Effector memory CD8-positive, alpha-beta T cell (primary cell): ENCODE results near the gene SLC13A4.
"Not testable (repeated sequence)": the region's sequence is repeated elsewhere in the genome, so short reads cannot be mapped to it uniquely, and the experiment has no call there.

ENCODE experiments used
- ATAC-seq: fragments of 150-1000 bp; cut with Tn5 transposase; replicated peaks from 2 replicates; pipeline ENCODE4 v1.10.0; 2021; ENCODE audit warnings: mild to moderate bottlenecking, moderate library complexity
- DNase-seq, 3 experiments: peaks; one replicate each; pipeline ENCODE4 v3.0.0; 2021
- H3K27ac Mint-ChIP-seq, 2 donors: one replicate each; pipeline ENCODE4 v1.8.0; 2022; ENCODE audit warnings: mild to moderate bottlenecking in 2 of 2, mixed read lengths in 2 of 2, moderate library complexity in 2 of 2
- H3K27me3 Mint-ChIP-seq, 2 donors: one replicate each; pipeline ENCODE4 v1.8.0; 2022; ENCODE audit warnings: mixed read lengths in 2 of 2
- H3K36me3 Mint-ChIP-seq: one replicate; pipeline ENCODE4 v1.8.0; 2022; ENCODE audit warnings: mild to moderate bottlenecking, moderate library complexity, mixed read lengths; ENCODE audit not compliant: insufficient read depth
- H3K4me1 Mint-ChIP-seq, 2 donors: one replicate each; pipeline ENCODE4 v1.8.0; 2022; ENCODE audit warnings: low read depth in 2 of 2, mixed read lengths in 2 of 2
- H3K4me3 Mint-ChIP-seq, 2 donors: one replicate each; pipeline ENCODE4 v1.8.0; 2022; ENCODE audit warnings: mild to moderate bottlenecking in 2 of 2, mixed read lengths in 2 of 2, moderate library complexity in 2 of 2
- H3K9me3 Mint-ChIP-seq, 2 donors: one replicate each; pipeline ENCODE4 v1.8.0; 2022; ENCODE audit warnings: mixed read lengths in 2 of 2

Gene SLC13A4

GRCh38 chr7:135667626-135668025 is 60.4 kb downstream of the SLC13A4 start:
- H3K36me3 Mint-ChIP-seq, H3K27me3 Mint-ChIP-seq, DNase-seq, H3K4me3 Mint-ChIP-seq, H3K9me3 Mint-ChIP-seq, H3K27ac Mint-ChIP-seq, ATAC-seq: not testable (repeated sequence)
- peaks cover 18 to 54% of the 10 kb centered on the region in 2 donors for H3K4me1 Mint-ChIP-seq

DNA sequence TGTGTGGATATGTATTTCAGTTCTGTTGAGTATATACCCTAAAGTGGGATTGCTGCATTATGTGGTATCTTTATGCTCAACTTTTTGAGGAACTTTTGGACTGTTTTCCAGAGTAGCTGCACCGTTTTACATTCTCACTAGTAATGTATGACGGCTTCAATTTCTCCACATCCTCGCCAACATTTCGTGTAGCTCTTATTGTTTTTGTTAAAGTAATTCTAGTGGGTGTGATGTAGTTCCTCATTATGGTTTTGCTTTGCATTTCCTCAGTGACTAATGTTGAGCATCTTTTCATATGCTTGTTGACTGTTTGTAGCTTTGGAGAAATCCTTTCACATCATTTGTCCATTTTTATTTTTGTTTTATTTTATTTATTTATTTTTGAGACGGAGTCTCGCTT is 61.1 kb downstream of the SLC13A4 start:
- H3K27me3 Mint-ChIP-seq, result no peaks in the 10 kb centered on the region
- peaks cover 0 to 2% of the 10 kb centered on the region in 2 donors for H3K9me3 Mint-ChIP-seq
- H3K27ac Mint-ChIP-seq, result no peak overlapping the region
- DNase-seq (no peak), ATAC-seq (no peak)
- H3K36me3 Mint-ChIP-seq, result peaks cover 14% of the 10 kb centered on the region
- H3K4me3 Mint-ChIP-seq, result no peak overlapping the region
- H3K4me1 Mint-ChIP-seq, result peaks cover 22 to 56% of the 10 kb centered on the region in 2 donors

DNA sequence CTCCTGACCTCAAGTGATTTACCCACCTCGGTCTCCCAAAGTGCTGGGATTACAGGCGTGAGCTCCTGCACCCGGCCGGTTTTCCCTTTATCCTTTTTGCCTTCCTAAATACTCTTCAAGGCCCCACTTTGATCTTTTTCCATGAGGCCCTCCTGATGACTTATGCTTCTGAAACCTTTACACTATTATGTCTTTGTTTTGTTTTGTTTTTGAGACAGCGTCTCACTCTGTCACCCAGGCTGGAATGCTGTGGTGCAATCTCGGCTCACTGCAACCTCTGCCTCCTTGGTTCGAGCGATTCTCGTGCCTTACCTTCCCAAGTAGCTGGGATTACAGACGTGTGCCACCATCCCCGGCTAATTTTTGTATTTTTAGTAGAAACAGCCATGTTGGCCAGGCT is 61.8 kb downstream of the SLC13A4 start:
- Mint-ChIP-seq H3K4me3 (no peak overlapping the region), H3K9me3 (peaks cover 0 to 5% of the 10 kb centered on the region in 2 donors), H3K27ac (peak overlapping the region in 1 of 2 donors; percentile 38), H3K27me3 (no peaks in the 10 kb centered on the region), H3K36me3 (peaks cover 21% of the 10 kb centered on the region), H3K4me1 (peaks cover 25 to 61% of the 10 kb centered on the region in 2 donors)
- ATAC-seq (no peak), DNase-seq (no peak)

- Mint-ChIP-seq H3K36me3 (peaks cover 21% of the 10 kb centered on the region), H3K4me1 (peaks cover 23 to 56% of the 10 kb centered on the region in 2 donors), H3K27me3 (no peaks in the 10 kb centered on the region), H3K4me3 (no peak overlapping the region), H3K9me3 (peaks cover 0 to 5% of the 10 kb centered on the region in 2 donors), H3K27ac (peak overlapping the region; percentile 51 to 53)
- ATAC-seq (no peak), DNase-seq (no peak)
These were observed 62.9 kb downstream of the SLC13A4 start for GRCh38 chr7:135665042-135665441.

DNA sequence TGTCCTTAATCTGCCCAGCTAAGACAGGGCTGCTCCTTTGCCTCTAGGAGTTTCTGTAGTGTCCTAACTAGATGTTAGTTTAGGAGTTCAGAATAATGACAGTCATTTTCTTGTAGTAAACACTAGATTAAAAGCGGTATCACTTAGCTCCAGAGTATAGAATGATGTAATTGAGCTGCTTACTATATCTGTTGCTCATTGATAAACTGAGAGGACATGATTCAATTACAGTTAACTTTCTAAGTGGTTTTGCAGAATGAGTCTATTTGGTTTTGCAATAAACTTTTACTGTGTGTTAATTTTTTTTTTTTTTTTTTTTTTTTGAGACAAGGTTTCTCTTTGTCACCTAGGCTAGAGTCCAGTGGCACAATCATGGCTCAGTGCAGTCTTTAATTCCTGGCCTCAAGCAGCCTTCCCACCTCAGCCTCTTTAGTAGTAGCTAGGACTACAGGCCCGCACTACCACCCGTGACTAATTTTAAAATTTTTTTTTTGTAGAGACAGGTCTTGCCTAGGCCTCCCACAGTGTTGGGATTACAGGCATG is 63.9 kb downstream of the SLC13A4 start:
- ATAC-seq (no peak), DNase-seq (no peak)
- H3K4me3 Mint-ChIP-seq, result peak overlapping the region; percentile 87 to 93
- H3K36me3 Mint-ChIP-seq, result peaks cover 21% of the 10 kb centered on the region
- H3K4me1 Mint-ChIP-seq, result peaks cover 22 to 46% of the 10 kb centered on the region in 2 donors
- peaks cover 0 to 5% of the 10 kb centered on the region in 2 donors for H3K9me3 Mint-ChIP-seq
- H3K27me3 Mint-ChIP-seq, result no peaks in the 10 kb centered on the region
- H3K27ac Mint-ChIP-seq, result peak overlapping the region; percentile 65 to 77

DNA sequence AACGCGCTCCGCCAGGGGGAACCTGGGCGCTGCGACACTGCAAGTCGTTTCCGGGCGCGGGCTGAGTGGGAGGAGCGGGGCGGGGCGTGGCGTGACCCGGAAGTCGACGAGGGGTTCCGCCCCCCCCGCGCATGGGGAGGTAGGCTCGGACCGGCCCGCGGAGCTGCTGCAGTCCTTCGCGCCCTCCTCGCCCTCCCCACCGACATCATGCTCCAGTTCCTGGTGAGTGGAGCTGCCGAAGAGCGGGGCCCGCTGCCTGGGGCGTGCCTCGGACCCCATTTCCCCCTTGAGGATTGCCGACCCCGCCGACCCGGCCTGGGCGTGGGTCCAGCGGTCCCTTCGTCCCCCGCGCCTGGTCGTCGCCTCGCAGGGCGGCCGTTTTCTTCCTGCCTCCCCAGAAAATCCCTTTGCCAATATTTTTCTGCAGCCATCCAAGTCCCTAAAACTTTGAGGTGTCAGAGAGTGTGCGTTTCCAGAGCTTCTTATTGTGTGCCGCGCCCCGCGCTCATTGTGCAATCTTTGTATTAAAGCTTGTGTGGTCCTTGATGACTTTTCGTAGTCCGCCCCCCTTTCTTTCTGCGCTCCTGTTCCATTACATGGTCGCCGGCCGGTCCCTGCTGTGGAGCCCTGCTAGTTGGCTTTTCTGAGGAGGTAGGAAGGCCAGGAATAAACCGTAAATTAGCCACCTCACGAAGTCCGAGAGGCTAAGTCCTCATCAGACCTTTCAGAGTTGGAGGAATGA is 65.4 kb downstream of the SLC13A4 start, which contains the start of gene STMP1:
STMP1 (plus strand) TSS at position 142 of the 742 bp plus-strand sequence.
- Mint-ChIP-seq H3K4me1 (peaks cover 19 to 39% of the 10 kb centered on the region in 2 donors), H3K4me3 (peak within 1 kb of the TSS; percentile 87 to 93)
- peak; percentile 97 to 98 (median 97) for DNase-seq

DNA sequence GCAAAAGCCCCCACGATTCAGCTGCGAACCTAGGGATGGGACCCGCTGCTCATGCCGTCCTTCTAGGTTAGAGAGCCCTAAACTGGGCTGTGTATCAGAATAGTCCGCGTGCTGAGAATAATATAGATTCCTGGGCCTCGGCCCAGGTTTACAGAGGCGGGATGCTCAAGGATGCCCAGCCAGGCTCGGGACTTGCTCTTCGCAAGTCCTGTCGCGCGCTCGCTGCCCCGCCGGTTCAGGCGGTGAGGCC is 65.9 kb downstream of the SLC13A4 start:
- peaks cover 19 to 39% of the 10 kb centered on the region in 2 donors for H3K4me1 Mint-ChIP-seq
- peaks cover 0 to 5% of the 10 kb centered on the region in 2 donors for H3K9me3 Mint-ChIP-seq
- DNase-seq (no peak), ATAC-seq (no peak)
- peak overlapping the region; percentile 87 to 93 for H3K4me3 Mint-ChIP-seq
- no peaks in the 10 kb centered on the region for H3K27me3 Mint-ChIP-seq
- H3K27ac Mint-ChIP-seq, result peak overlapping the region; percentile 92 to 95
- H3K36me3 Mint-ChIP-seq, result peaks cover 21% of the 10 kb centered on the region

More for the DNA sequence above, 65.4 kb downstream of the SLC13A4 start, which contains the start of gene STMP1:
- peaks cover 0 to 5% of the 10 kb centered on the region in 2 donors for H3K9me3 Mint-ChIP-seq
- peaks cover 21% of the 10 kb centered on the region for H3K36me3 Mint-ChIP-seq
- ATAC-seq, result peak; percentile 98
- no peaks in the 10 kb centered on the region for H3K27me3 Mint-ChIP-seq
- H3K27ac Mint-ChIP-seq, result peak within 1 kb of the TSS; percentile 92 to 95

- DNase-seq, result no peak
- Mint-ChIP-seq H3K4me1 (peaks cover 19 to 37% of the 10 kb centered on the region in 2 donors), H3K27me3 (no peaks in the 10 kb centered on the region), H3K27ac (peak overlapping the region; percentile 92 to 95), H3K9me3 (peaks cover 0 to 5% of the 10 kb centered on the region in 2 donors), H3K4me3 (peak overlapping the region; percentile 87 to 93), H3K36me3 (peaks cover 21% of the 10 kb centered on the region)
- ATAC-seq, result no peak
These were observed 66.5 kb downstream of the SLC13A4 start for GRCh38 chr7:135661311-135662122.

DNA sequence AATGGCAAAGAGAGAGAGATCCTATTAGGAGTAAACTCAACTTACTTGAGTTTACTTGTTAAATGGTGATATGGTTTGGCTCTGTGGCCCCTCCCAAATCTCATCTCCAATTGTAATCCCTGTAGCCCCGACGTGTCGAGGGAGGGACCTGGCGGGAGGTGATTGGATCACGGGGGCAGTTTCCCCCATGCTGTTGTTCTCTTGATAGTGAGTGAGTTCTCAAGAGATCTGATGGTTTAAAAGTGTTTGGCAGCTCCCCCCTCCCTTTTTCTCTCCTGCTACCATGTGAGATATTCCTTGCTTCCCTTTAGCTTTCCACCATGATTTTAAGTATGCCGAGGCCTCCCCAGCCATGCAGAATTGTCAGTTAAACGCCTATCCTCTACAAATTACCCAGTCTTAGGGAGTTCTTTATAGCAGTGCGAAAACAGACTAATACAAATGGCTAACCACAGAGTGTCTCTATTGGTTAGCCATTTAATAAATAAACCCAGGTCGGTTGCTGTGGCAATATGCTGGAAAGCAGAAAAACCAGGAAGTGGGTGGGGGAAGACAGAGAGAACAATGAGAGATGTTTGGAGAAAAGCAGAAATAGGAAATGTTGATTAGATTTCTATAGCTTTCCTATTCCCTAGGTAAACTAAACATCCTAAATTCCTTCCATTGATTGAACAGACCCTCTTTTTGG is 68.7 kb downstream of the SLC13A4 start:
- H3K4me3 Mint-ChIP-seq, result no peak overlapping the region
- H3K4me1 Mint-ChIP-seq, result peaks cover 14 to 17% of the 10 kb centered on the region in 2 donors
- no peaks in the 10 kb centered on the region for H3K27me3 Mint-ChIP-seq
- peaks cover 0 to 5% of the 10 kb centered on the region in 2 donors for H3K9me3 Mint-ChIP-seq
- no peak for ATAC-seq
- no peak for DNase-seq
- H3K27ac Mint-ChIP-seq, result no peak overlapping the region
- H3K36me3 Mint-ChIP-seq, result peaks cover 21% of the 10 kb centered on the region

DNA sequence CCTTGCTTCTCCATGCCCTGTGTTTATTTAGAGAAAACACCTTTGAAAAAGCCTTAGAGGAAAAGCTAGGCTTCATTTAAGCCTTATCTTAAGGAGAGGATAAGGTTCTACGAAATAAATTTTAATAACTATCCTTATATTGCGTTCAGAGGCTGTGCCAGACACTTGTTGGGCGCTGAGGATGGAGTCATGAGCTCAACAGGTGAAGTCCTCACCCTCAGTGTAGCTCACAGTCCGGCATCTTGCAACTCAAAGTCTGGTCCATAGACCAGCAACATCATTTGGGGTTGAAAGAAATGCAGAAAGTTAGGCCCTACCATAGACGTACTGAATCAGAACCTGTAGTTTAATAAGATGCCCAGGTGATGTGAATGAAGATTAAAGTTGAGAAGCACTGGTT is 69.4 kb downstream of the SLC13A4 start:
- DNase-seq, result no peak
- Mint-ChIP-seq H3K36me3 (peaks cover 18% of the 10 kb centered on the region), H3K27me3 (no peaks in the 10 kb centered on the region), H3K9me3 (peaks cover 0 to 5% of the 10 kb centered on the region in 2 donors), H3K27ac (no peak overlapping the region), H3K4me3 (no peak overlapping the region), H3K4me1 (peaks cover 8 to 10% of the 10 kb centered on the region in 2 donors)
- no peak for ATAC-seq

- H3K27me3 Mint-ChIP-seq, result no peaks in the 10 kb centered on the region
- H3K4me1 Mint-ChIP-seq, result no peaks in the 10 kb centered on the region
- ATAC-seq, result no peak
- no peak overlapping the region for H3K4me3 Mint-ChIP-seq
- no peak for DNase-seq
- no peaks in the 10 kb centered on the region for H3K9me3 Mint-ChIP-seq
- H3K27ac Mint-ChIP-seq, result no peak overlapping the region
- peaks cover 14% of the 10 kb centered on the region for H3K36me3 Mint-ChIP-seq
These were observed 74.5 kb downstream of the SLC13A4 start for GRCh38 chr7:135653340-135654080.

DNA sequence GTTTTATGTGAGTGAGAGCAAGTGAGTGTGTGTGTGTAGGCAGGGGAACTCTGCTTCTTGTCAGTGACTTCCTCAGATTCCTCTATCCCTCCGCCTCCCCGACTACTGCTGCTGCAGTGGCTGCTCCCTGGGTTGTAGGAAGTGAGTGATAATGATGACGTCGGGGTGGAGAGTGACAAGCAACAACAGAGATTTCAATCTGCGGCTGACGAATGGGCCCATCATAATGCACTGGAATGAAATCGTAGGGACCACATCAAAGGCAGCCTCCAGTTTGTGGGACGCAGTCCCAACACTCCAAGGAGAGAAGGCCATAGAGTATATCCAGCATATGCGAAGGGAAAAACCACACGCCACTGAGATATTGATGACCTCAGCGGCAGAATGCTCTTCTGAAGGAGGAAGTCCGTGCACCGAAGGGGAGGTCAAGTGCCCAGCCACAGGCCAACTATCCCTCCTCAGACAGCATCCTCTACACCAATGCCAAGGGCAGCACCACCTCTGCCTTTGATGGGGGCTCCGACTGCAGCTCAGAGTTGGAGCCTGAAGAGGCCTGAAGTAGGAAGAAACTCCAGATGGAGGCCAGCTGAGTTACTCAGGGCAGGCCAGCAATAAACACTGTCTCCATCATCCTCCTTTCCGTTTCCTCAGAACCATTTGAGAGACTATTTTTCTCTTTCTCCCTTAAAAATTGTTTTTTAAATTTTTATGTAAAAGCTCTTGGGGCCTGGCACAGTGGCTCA is 77.0 kb downstream of the SLC13A4 start:
- DNase-seq, result no peak
- no peaks in the 10 kb centered on the region for H3K9me3 Mint-ChIP-seq
- H3K4me1 Mint-ChIP-seq, result no peaks in the 10 kb centered on the region
- peak overlapping the region in 1 of 2 donors; percentile 13 for H3K27ac Mint-ChIP-seq
- no peak for ATAC-seq
- no peaks in the 10 kb centered on the region for H3K27me3 Mint-ChIP-seq
- H3K4me3 Mint-ChIP-seq, result no peak overlapping the region
- H3K36me3 Mint-ChIP-seq, result peaks cover 21% of the 10 kb centered on the region
